K562 (cell line): ENCODE measurements around the gene ENTREP3. TPM values are rescaled to one million over a fixed set of nuclear protein-coding genes. Genes with fewer than 3 reads are reported as not detected.

Experiments used
- AFF1 ChIP-seq, 2 experiments: fragments of 450-650 bp; IDR thresholded peaks; 2 replicates each; pipeline ENCODE4 v1.6.1; 2018; ENCODE audit warnings: mild to moderate bottlenecking in 2 of 2, low read depth in 1 of 2; ENCODE audit not compliant: partially characterized antibody in 2 of 2
- BACH1 ChIP-seq: fragments of 200-800 bp; sonication (Bioruptor generic); IDR thresholded peaks from 2 replicates; pipeline ENCODE4 v1.6.1; 2016; ENCODE audit warnings: missing genetic modification characterization, missing compliant biosample characterization
- ELF2 ChIP-seq: fragments of 250-450 bp; sonication (Bioruptor Pico); IDR thresholded peaks from 2 replicates; pipeline ENCODE4 v1.5.0; 2021; ENCODE audit warnings: mild to moderate bottlenecking
- FOS ChIP-seq: IDR thresholded peaks from 3 replicates; pipeline ENCODE4 v1.6.1; 2011; ENCODE audit not compliant: insufficient read length; ENCODE audit errors: extremely low read depth
- KDM5B ChIP-seq: fragments of 200-600 bp; sonication (generic); IDR thresholded peaks from 2 replicates; pipeline ENCODE4 v1.6.1; 2012; ENCODE audit warnings: low read depth, mild to moderate bottlenecking, moderate library complexity, low read length, control low read depth, inconsistent platforms; ENCODE audit not compliant: insufficient replicate concordance
- MLLT1 ChIP-seq, 2 experiments: fragments of 450-650 bp; IDR thresholded peaks; 2 replicates each; pipeline ENCODE4 v1.6.1; 2016
- SIN3A ChIP-seq, 2 experiments: fragments of 150-350 bp in 1 of 2; IDR thresholded peaks; 2 replicates each; pipeline ENCODE4 v1.6.1; 2011 to 2016; ENCODE audit warnings: borderline replicate concordance in 2 of 2, low read depth in 2 of 2, low read length in 2 of 2, mild to moderate bottlenecking in 2 of 2, moderate library complexity in 2 of 2; ENCODE audit not compliant: control insufficient read depth in 1 of 2
- SMAD4 ChIP-seq: fragments of 250-450 bp; sonication (Bioruptor Pico); conservative IDR thresholded peaks from 2 replicates; pipeline ENCODE4 v1.8.0; 2021; ENCODE audit warnings: inconsistent platforms, mild to moderate bottlenecking, moderate library complexity
- ZFP36 ChIP-seq: fragments of 150-350 bp; IDR thresholded peaks from 2 replicates; pipeline ENCODE4 v1.6.1; 2018; ENCODE audit warnings: low read length, low read depth; ENCODE audit not compliant: partially characterized antibody
- ZNF121 ChIP-seq: sonication (generic); formaldehyde crosslinking; conservative IDR thresholded peaks from 2 replicates; pipeline ENCODE4 v1.8.0; 2022; ENCODE audit warnings: missing genetic modification reagents
- polyA plus RNA-seq, 8 experiments: library from polyadenylated mRNA; depleted of rRNA in 4 of 8; stranded (reverse) in 5 of 8; unstranded in 3 of 8; fragments of >200 nt; fragmentation: Nextera tagmentation in 2 of 8; fragmentation: Illumina TruSeq in 1 of 8; extraction: Ambion mirVana in 2 of 8; extraction: Trizol in 1 of 8; gene quantifications; 2 replicates each; pipeline versions ENCODE4 v1.2.1 to v1.2.3, GENCODE V29; 2011 to 2014; ENCODE audit warnings: inconsistent platforms in 1 of 8, missing spikeins in 1 of 8
- total RNA-seq, 7 experiments: library from RNA; depleted of rRNA in 6 of 7; stranded (reverse); fragments of >200 nt in 6 of 7; fragmentation: Illumina TruSeq in 2 of 7; extraction: Trizol in 2 of 7; gene quantifications; 2 replicates each; pipeline versions ENCODE4 v1.2.1 to v1.2.3, GENCODE V29; 2011 to 2021; ENCODE audit warnings: low replicate concordance in 1 of 7
- TF ChIP-seq, protein P1 (sequence below): fragments of 450-650 bp; IDR thresholded peaks from 2 replicates; pipeline ENCODE4 v1.7.0; 2016; ENCODE audit warnings: borderline replicate concordance
- TF ChIP-seq, protein P2 (sequence below), 2 experiments: fragments of 450-650 bp in 1 of 2; sonication (generic) in 1 of 2; formaldehyde crosslinking; conservative IDR thresholded peaks; 2 replicates each; pipeline versions ENCODE4 v1.4.0 to v1.8.1; 2020 to 2022; ENCODE audit warnings: mild to moderate bottlenecking in 1 of 2, missing genetic modification reagents in 1 of 2
- TF ChIP-seq, protein P3 (sequence below): fragments of 450-650 bp; formaldehyde crosslinking; IDR thresholded peaks from 2 replicates; pipeline ENCODE4 v1.4.0; 2020; ENCODE audit warnings: mild to moderate bottlenecking, moderate library complexity

ENTREP3 gene
- total and polyA plus RNA-seq, 9 of the 15 experiments (the other 6 are each of a cell fraction or from before 2014, with no cell fraction given) = 1.9 to 41.8 (median 5.9) TPM

DNA sequence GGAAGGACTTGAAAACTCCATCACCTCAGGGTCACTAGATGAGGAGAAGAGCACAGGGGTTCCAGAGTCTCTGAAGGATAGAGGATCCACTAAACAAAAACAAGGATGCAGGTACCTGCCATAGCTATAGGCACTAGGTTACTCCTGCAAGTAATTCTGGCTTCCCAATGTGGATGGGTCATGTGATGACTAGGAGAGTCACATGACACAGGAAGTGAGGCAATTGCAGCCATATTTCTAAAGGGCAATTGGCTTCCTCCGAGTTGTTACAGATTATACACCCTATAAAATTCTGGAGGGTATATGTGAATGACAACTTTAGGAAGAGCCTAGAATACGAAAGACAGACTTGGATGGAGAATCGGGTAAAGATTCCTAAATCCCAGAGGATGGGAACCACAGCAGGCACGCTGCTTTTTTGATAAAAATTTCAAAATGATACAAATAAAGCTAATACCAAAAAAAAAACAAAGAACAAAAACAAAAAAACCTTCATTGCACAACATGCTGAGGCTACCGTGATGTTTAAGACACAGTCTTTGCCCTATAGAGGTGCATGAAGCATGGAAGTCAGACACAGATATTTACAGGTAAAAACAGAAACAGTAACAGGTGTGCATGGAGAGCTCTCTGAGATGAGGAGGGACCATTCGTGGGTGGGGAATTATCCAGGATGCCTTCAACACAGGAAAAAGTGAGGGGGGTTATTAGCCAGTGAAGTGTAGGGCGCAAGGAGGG is 36.3 kb downstream of the ENTREP3 start (continued):
- TF ChIP-seq, protein P1, sequence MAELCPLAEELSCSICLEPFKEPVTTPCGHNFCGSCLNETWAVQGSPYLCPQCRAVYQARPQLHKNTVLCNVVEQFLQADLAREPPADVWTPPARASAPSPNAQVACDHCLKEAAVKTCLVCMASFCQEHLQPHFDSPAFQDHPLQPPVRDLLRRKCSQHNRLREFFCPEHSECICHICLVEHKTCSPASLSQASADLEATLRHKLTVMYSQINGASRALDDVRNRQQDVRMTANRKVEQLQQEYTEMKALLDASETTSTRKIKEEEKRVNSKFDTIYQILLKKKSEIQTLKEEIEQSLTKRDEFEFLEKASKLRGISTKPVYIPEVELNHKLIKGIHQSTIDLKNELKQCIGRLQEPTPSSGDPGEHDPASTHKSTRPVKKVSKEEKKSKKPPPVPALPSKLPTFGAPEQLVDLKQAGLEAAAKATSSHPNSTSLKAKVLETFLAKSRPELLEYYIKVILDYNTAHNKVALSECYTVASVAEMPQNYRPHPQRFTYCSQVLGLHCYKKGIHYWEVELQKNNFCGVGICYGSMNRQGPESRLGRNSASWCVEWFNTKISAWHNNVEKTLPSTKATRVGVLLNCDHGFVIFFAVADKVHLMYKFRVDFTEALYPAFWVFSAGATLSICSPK = no peak
- TF ChIP-seq KDM5B (no peak), SMAD4 (no peak), ELF2 (CRISPR knock-in tag) (peak; percentile 84), AFF1 (IDR thresholded peaks at IDR 0.05; ENCODE audit: low read depth in 1 of 2, partially characterized antibody in 2 of 2) (peak; percentile 18 to 57), ZFP36 (no peak), ZNF121 (CRISPR knock-in tag) (no peak), MLLT1 (IDR thresholded peaks at IDR 0.05) (no peak), FOS (peak; percentile 91), SIN3A (IDR thresholded peaks at IDR 0.05; ENCODE audit: borderline replicate concordance in 2 of 2, control insufficient read depth in 1 of 2, low read depth in 2 of 2, low read length in 2 of 2) (peak; percentile 9 to 85; a peak in 1 of 4 replicates), BACH1 (tag) (peak; percentile 16; the same call in 1 of the 2 replicates)
- TF ChIP-seq, protein P2, sequence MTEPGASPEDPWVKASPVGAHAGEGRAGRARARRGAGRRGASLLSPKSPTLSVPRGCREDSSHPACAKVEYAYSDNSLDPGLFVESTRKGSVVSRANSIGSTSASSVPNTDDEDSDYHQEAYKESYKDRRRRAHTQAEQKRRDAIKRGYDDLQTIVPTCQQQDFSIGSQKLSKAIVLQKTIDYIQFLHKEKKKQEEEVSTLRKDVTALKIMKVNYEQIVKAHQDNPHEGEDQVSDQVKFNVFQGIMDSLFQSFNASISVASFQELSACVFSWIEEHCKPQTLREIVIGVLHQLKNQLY (CRISPR knock-in tag; conservative IDR thresholded peaks at IDR 0.05) = no peak
- TF ChIP-seq, protein P3, sequence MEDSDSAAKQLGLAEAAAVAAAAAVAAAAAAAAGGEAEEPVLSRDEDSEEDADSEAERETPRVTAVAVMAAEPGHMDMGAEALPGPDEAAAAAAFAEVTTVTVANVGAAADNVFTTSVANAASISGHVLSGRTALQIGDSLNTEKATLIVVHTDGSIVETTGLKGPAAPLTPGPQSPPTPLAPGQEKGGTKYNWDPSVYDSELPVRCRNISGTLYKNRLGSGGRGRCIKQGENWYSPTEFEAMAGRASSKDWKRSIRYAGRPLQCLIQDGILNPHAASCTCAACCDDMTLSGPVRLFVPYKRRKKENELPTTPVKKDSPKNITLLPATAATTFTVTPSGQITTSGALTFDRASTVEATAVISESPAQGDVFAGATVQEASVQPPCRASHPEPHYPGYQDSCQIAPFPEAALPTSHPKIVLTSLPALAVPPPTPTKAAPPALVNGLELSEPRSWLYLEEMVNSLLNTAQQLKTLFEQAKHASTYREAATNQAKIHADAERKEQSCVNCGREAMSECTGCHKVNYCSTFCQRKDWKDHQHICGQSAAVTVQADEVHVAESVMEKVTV (CRISPR knock-in tag) = no peak
- TF ChIP-seq, all 486 proteins: peak for 55
